ENCODE measurements around the gene SBNO1.

Gene SBNO1

DNA sequence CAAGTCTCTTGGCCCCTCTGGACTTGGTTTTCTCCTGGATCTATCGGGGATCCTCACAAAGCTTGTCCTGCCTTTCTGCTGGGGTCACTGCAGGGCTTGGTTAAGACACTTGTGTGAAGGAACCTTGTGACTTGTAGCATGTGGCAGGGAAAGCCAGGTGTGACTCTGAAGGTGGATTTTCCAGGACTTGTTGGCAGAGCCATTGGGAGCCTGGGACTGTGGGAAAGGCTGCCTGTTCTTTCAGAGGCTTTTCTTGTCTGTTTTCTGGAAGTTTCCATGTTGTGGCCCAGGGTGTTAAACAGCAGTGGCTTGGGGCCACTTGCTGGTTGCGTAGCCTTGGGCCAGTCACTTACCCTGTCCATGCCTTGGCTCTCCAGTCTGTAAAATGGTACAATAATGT, 31.9 kb upstream of the SBNO1 start:
- TF ChIP-seq FOXP2 (optimal IDR thresholded peaks at IDR 0.05; ENCODE audit: borderline replicate concordance, extremely low read depth, extremely low read length, insufficient read depth) (no peak), TAF1 (IDR thresholded peaks at IDR 0.05; ENCODE audit: borderline replicate concordance, insufficient read depth, low read length) (no peak), POLR2AphosphoS5 (IDR thresholded peaks at IDR 0.05; ENCODE audit: low read depth, low read length) (no peak), SIN3A (IDR thresholded peaks at IDR 0.05; ENCODE audit: borderline replicate concordance, insufficient read depth, low read length) (no peak)
- TF ChIP-seq, protein P1, sequence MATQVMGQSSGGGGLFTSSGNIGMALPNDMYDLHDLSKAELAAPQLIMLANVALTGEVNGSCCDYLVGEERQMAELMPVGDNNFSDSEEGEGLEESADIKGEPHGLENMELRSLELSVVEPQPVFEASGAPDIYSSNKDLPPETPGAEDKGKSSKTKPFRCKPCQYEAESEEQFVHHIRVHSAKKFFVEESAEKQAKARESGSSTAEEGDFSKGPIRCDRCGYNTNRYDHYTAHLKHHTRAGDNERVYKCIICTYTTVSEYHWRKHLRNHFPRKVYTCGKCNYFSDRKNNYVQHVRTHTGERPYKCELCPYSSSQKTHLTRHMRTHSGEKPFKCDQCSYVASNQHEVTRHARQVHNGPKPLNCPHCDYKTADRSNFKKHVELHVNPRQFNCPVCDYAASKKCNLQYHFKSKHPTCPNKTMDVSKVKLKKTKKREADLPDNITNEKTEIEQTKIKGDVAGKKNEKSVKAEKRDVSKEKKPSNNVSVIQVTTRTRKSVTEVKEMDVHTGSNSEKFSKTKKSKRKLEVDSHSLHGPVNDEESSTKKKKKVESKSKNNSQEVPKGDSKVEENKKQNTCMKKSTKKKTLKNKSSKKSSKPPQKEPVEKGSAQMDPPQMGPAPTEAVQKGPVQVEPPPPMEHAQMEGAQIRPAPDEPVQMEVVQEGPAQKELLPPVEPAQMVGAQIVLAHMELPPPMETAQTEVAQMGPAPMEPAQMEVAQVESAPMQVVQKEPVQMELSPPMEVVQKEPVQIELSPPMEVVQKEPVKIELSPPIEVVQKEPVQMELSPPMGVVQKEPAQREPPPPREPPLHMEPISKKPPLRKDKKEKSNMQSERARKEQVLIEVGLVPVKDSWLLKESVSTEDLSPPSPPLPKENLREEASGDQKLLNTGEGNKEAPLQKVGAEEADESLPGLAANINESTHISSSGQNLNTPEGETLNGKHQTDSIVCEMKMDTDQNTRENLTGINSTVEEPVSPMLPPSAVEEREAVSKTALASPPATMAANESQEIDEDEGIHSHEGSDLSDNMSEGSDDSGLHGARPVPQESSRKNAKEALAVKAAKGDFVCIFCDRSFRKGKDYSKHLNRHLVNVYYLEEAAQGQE (IDR thresholded peaks at IDR 0.05; ENCODE audit: insufficient read depth in 1 of 2, low read depth in 2 of 2, low read length in 2 of 2): no peak

DNA sequence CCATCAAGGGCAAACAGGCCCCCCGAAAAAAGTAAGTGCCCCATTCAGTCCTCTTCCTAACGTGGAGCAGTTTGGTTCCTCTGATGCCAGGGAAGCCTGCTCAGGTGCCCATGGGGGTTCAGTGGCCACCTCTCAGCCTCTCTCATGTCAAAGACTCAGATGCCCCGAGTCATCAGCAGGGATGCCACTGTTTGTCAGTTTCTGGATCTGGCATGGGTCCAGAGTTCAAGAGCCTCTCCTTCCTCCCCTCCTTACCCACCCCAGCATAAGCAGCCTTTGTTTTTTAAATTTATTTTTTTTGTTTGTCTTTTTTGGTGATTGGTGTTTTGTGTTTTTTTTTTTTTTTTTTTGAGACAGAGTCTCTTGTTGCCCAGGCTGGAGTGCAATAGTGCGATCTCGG, 30.6 kb upstream of the SBNO1 start:
- TF ChIP-seq SIN3A (IDR thresholded peaks at IDR 0.05; ENCODE audit: borderline replicate concordance, insufficient read depth, low read length) (no peak), TAF1 (IDR thresholded peaks at IDR 0.05; ENCODE audit: borderline replicate concordance, insufficient read depth, low read length) (no peak), POLR2AphosphoS5 (IDR thresholded peaks at IDR 0.05; ENCODE audit: low read depth, low read length) (no peak), FOXP2 (optimal IDR thresholded peaks at IDR 0.05; ENCODE audit: borderline replicate concordance, extremely low read depth, extremely low read length, insufficient read depth) (no peak)
- TF ChIP-seq, protein P1 (IDR thresholded peaks at IDR 0.05; ENCODE audit: insufficient read depth in 1 of 2, low read depth in 2 of 2, low read length in 2 of 2): no peak

DNA sequence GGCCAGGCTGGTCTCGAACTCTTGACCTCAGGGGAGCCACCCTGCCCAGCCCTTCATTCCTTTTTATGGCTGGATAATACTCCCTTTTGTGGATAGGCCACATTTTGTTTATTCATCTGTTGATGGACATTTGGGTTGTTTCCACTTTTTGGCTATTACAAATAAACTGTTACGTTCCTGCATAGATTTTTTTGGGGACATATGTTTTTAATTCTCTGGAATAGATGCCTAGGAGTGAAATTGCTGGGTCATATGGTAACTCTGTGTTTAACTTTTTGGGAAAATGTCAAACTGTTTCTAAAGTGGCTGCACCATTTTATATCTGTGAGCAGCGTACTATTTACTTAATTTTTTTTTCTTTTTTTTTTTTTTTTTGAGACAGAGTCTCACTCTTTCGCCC, 29.1 kb upstream of the SBNO1 start:
- TF ChIP-seq TAF1 (IDR thresholded peaks at IDR 0.05; ENCODE audit: borderline replicate concordance, insufficient read depth, low read length) (no peak), SIN3A (IDR thresholded peaks at IDR 0.05; ENCODE audit: borderline replicate concordance, insufficient read depth, low read length) (no peak), POLR2AphosphoS5 (IDR thresholded peaks at IDR 0.05; ENCODE audit: low read depth, low read length) (no peak), FOXP2 (optimal IDR thresholded peaks at IDR 0.05; ENCODE audit: borderline replicate concordance, extremely low read depth, extremely low read length, insufficient read depth) (no peak)
- TF ChIP-seq, protein P1 (IDR thresholded peaks at IDR 0.05; ENCODE audit: insufficient read depth in 1 of 2, low read depth in 2 of 2, low read length in 2 of 2): no peak

DNA sequence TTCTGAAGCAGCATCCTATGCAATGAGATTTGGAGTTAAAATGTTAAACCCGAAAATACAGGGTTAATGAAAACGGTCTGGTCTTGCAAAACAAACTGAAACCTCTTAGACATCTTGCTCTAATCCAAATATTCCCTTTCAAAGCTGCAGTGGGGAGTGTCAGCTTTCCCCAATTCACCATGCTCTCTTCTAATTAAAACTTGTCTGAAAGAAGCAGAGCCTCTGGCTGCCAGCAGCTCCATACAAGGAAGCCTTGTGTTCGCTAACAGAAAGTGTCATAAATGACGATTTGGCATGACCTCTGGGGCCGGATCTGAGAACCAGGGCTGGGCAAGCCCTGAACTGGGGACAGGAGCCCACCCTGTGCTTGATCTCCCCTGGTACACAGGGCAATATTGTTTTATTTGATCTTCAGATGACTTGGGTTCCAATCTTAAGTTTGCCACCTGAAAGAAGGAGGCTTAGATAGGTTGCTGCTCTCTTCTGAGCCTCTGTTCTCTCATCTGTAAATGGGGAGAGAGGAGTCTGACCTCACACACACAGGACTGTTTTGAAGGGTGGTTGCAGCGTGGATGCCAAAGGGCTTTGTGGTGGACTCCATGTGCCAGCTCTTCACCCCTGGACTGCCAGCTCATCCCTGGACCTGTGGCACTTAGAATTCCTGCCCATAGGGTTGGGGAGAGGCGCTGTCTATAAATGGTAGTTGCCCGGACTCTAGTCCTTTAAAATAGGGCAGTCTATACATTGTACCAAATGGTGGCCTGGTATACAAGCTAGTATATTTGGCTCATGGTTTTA, 27.1 kb upstream of the SBNO1 start:
- no peak for TF ChIP-seq SIN3A (IDR thresholded peaks at IDR 0.05; ENCODE audit: borderline replicate concordance, insufficient read depth, low read length)
- TF ChIP-seq POLR2AphosphoS5 (IDR thresholded peaks at IDR 0.05; ENCODE audit: low read depth, low read length): no peak
- no peak for TF ChIP-seq FOXP2 (optimal IDR thresholded peaks at IDR 0.05; ENCODE audit: borderline replicate concordance, extremely low read depth, extremely low read length, insufficient read depth)
- no peak for TF ChIP-seq TAF1 (IDR thresholded peaks at IDR 0.05; ENCODE audit: borderline replicate concordance, insufficient read depth, low read length)
- TF ChIP-seq, protein P1 (IDR thresholded peaks at IDR 0.05; ENCODE audit: insufficient read depth in 1 of 2, low read depth in 2 of 2, low read length in 2 of 2): no peak
